DMS 273 treated with DMSO at 0.1 percent for 48 hours (cell line): ENCODE data around the gene GNAS.

Source experiments
- DNase-seq: peaks from one replicate; lab custom pipeline; 2025; lab: John Stamatoyannopoulos, UW

GNAS gene

GRCh38 chr20:58853976-58854637, 1.6 kb downstream of the GNAS start:
- DNase-seq, result no peak

DNA sequence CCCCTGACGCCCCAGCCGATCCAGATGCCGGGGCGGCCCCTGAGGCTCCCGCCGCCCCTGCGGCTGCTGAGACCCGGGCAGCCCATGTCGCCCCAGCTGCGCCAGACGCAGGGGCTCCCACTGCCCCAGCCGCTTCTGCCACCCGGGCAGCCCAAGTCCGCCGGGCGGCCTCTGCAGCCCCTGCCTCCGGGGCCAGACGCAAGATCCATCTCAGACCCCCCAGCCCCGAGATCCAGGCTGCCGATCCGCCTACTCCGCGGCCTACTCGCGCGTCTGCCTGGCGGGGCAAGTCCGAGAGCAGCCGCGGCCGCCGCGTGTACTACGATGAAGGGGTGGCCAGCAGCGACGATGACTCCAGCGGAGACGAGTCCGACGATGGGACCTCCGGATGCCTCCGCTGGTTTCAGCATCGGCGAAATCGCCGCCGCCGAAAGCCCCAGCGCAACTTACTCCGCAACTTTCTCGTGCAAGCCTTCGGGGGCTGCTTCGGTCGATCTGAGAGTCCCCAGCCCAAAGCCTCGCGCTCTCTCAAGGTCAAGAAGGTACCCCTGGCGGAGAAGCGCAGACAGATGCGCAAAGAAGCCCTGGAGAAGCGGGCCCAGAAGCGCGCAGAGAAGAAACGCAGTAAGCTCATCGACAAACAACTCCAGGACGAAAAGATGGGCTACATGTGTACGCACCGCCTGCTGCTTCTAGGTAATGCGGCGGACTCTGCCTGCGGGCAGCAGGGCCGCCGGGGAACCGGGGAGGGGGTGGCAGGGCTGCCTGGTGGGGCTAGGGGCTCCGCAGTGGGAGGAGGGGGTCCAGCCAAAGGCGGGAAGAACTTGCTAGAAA, 2.3 kb downstream of the GNAS start:
- no peak for DNase-seq

DNA sequence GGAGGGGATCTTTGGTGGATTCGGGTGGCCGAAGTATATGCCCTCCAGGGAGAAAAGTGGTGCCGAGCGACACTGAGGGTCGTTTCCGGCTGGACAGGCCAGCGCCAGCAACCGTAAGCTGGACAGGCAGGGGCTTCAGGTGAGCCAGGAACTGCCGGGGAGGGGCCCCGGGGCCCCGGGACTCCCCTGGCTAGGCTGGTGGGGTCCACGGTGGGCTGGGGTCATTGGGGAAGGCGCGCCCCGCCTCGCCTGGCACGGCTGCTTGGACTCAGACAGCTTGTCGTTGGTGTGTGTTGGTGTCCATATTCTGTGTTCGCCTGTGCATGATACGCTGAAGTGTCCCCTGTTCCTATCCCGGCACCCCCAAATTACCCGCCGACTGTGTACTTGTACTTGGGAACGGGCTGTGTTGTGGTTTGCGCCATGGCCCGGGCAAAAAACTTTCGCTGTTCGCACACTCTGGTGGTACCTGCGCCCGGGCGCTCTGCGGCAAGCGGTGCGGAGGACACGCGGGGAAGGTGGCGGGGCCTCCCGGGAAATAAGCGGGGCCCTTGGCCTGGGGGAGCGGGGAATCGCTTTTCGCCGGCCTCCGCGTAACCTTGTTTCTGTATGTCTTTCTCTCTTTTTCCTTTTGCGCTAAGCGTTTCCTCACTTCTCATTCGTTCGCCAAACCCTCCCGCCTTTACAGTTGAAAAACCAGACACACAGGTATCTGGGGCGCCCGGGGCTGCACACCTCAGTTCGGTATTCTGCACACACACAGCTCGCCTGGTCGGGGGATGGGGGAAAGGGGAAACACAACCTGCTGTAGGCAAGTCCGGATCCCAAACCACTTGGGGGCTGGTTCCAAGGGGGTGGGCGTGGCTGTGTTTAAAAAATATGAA, 3.2 kb downstream of the GNAS start:
- no peak for DNase-seq

DNA sequence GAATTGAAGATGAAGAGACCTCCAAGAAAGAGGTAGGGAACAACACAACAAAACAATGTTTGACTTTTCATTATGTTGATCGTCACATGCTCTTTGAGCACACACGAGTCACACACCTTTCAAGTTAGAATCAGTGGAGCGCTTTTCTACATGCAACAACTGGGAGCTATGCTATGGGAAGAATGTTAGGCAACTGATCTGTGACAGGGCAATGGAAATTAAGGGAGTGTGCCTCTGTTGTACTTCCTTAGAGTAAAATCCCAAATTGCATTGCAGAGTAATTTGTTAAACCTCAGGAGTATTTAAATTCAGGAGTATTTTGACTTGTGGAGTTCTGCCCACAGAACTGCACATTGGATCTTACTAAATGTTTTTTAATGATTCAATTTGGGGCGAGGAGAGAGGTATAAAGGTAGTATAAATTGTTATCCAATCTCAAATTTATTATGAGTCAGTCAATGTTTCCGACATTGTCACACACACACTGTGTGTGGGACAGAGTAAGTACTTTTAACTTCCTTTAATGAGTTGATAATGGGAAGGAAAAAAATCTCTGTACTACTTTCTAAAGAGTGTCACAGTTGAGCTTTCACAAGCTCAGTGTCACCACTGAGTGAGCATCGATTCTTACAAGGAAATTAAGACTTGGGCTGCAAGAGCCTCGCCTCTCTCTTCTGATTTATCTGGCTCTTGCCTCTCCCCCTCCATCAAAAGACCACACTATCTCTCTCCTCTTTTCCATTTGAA, 10.7 kb downstream of the GNAS start:
- DNase-seq, result no peak

- DNase-seq, result no peak
Measured at GRCh38 chr20:58864346-58864745, 11.8 kb downstream of the GNAS start.

DNA sequence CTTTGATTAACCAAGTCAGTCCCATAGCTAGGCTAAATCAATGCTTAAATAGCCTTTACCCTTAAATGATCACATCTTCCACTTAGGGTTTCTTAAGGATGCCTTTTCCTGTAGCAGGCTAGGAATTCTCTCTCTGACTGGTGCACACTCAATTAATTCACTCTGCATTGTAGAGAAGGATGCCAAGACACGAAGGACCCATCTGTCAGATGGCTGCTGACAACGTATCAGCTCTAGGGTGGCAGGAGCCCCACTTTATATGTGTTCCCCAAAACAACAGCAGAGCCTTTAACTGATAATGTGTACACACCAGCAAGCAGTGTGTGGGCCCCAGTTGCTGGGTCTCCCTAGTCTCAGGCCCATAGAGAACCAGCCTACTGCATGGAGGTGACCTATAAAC, 13.3 kb downstream of the GNAS start:
- DNase-seq, result no peak

DNA sequence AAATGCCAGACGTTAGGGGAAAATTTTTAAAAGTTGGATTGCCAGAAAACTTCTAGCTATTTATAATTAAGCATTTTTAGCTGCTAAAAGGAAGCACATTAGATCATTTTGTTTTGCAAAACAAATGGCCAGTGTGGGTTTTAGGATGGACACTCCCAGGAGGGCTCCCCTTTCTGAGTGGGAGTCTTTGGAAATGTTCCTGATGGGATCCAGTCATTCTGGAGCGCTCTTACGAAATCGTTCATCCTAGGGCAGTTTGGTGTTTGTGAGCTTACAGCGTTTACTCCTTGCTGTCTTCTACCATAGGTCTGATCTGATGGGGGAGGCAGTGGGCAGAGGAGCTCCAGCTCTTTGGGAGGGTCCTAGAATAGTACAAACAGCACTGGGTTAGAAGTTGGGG, 14.7 kb downstream of the GNAS start:
- no peak for DNase-seq

GRCh38 chr20:58868795-58869194, 16.3 kb downstream of the GNAS start:
- DNase-seq, result no peak

- DNase-seq, result no peak
Measured at GRCh38 chr20:58869662-58870227, 17.2 kb downstream of the GNAS start.

GRCh38 chr20:58870293-58871014, 17.9 kb downstream of the GNAS start:
- DNase-seq, result peak; percentile 23

- DNase-seq, result no peak
Measured at GRCh38 chr20:58871533-58872102, 19.1 kb downstream of the GNAS start.

DNA sequence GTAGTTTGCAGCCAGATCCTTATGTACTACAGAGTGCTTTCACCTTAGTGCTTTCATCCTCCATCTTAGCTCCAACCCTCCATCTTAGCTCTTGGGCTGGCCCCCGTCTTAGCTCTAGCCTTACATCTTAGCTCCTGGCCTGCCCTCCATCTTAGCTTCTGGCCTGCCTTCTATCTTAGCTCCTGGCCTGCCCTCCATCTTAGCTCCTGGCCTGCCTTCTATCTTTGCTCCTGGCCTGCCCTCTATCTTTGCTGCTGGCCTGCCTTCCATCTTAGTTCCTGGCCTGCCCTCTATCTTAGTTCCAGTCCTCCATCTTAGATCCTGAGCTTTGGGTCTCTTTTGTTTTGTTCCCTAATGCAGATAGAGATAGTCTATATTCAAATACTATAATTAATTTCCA, 22.0 kb downstream of the GNAS start:
- DNase-seq, result no peak

GRCh38 chr20:58875111-58875510, 22.6 kb downstream of the GNAS start:
- DNase-seq, result no peak

DNA sequence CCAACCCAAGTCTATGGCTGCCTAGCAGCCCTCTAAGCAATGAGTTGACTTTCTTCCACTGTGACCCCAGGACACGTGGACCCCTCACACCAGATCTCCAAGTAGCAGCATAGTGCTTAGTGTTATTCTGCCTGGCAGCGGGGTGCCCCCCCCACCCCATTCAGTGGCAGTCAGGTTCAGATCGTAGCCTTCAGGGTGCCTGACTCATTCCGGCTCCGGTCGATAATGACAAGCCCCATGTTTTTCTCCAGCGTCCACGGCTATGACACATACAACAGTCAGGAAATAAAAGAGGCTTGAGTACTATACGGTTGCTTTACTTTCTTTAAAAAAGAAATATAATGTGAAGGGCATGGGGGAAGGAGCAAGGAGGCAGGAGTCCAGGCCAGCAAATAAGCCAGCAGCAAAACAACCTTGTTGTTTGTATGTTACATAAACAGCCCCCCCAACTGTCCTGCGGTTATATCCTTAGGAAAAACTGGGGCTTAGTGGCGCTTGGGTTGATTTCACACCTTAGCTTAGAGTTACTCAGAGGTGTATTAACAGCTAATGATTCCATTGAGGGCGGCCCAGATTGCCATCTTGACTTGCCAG, 23.1 kb downstream of the GNAS start:
- DNase-seq, result no peak

GRCh38 chr20:58876437-58876836, 23.9 kb downstream of the GNAS start:
- DNase-seq, result no peak

GRCh38 chr20:58877050-58877975, 24.8 kb downstream of the GNAS start:
- no peak for DNase-seq

- no peak for DNase-seq
Measured at GRCh38 chr20:58877976-58878360, 25.5 kb downstream of the GNAS start.

DNA sequence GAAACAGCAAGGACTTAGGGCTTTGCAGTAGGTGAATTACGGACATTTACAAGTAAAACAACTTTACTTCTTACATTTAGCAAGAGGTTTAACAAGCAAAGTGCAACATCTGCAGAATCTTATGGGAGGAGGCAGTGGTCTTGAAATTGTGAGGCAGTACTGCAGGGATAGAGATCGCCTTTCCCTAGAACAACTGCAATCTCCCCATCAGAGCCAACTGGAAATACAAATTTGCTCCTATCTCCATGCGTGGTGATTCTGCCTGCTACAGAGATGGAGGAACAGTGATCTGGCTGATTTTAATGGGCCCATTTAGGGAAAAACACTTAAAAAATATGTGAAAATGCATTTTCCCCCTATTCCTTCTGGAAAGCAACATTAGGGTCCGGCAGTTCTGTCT, 25.9 kb downstream of the GNAS start:
- DNase-seq, result no peak

- DNase-seq, result no peak
Measured at GRCh38 chr20:58880441-58880840, 27.9 kb downstream of the GNAS start.
